ENCODE data around the gene GARIN3. TPM values are rescaled to one million over a fixed set of nuclear protein-coding genes. Genes with fewer than 3 reads are reported as not detected.

GARIN3 gene
- not detected in 5 replicates for total RNA-seq (2022; extraction: Qiagen RNA extraction; ENCODE audit: low read depth)

GRCh38 chr5:157166214-157167213 lies at the start of gene GARIN3:
GARIN3 (minus strand) TSS chr5:157166264; CDS start chr5:157166168, 96 bp downstream.

GRCh38 chr5:157180374-157181264 lies 14.6 kb upstream of the GARIN3 start, which contains the start of gene ITK:
ITK (plus strand) TSS chr5:157180840; CDS start chr5:157180978, 138 bp downstream.

GRCh38 chr5:157142317-157143126 lies 23.5 kb downstream of the GARIN3 start, which contains the start of gene MED7:
MED7 (minus strand) TSS chr5:157142865; CDS start chr5:157139431, 3,434 bp downstream.

Other genes with a start within 250 kb of the GARIN3 start
- 0.91 to 1.9 TPM (median 1.6 TPM) in 5 replicates for gene TIMD4, start 203.0 kb downstream of the GARIN3 start, total RNA-seq (2022; extraction: Qiagen RNA extraction; ENCODE audit: low read depth)
- gene HAVCR1, start 107.1 kb downstream of the GARIN3 start, total RNA-seq (2022; extraction: Qiagen RNA extraction; ENCODE audit: low read depth): 26.6 to 46.6 TPM (median 37.2 TPM) in 5 replicates
- gene HAVCR2, start 57.2 kb downstream of the GARIN3 start, total RNA-seq (2022; extraction: Qiagen RNA extraction; ENCODE audit: low read depth): 0.29 to 0.57 TPM (median 0.52 TPM) in 5 replicates
- 13.8 to 21.1 TPM (median 16.4 TPM) in 5 replicates for gene MED7, start 23.4 kb downstream of the GARIN3 start, total RNA-seq (2022; extraction: Qiagen RNA extraction; ENCODE audit: low read depth)
- gene ITK, start 14.6 kb upstream of the GARIN3 start, total RNA-seq (2022; extraction: Qiagen RNA extraction; ENCODE audit: low read depth): 0.08 to 0.19 TPM in 2 of 5 replicates, not detected in the others
- 15.3 to 21.0 TPM (median 20.7 TPM) in 5 replicates for gene CYFIP2, start 99.9 kb upstream of the GARIN3 start, total RNA-seq (2022; extraction: Qiagen RNA extraction; ENCODE audit: low read depth)